Neuronal stem cell (in vitro differentiated cells): Measurements from ENCODE around the gene SERPINC1. TPM values are rescaled to one million over a fixed set of nuclear protein-coding genes. Genes with fewer than 3 reads are reported as not detected.
"Not testable (repeated sequence)": the region's sequence is repeated elsewhere in the genome, so short reads cannot be mapped to it uniquely, and the experiment has no call there.

Experiments used
- DNase-seq: peaks from one replicate; pipeline ENCODE4 v3.0.0-alpha.2; 2013; ENCODE audit warnings: low spot score
- H2AFZ ChIP-seq: one replicate; pipeline ENCODE4 v1.6.1; 2013; ENCODE audit warnings: mild to moderate bottlenecking, low read length, inconsistent platforms
- H2AK5ac ChIP-seq: 2 replicates; pipeline ENCODE4 v1.6.1; 2013; ENCODE audit warnings: low read depth, mild to moderate bottlenecking, inconsistent platforms, low read length, moderate library complexity, mixed read lengths
- H2BK120ac ChIP-seq: 2 replicates; pipeline ENCODE4 v1.6.1; 2013; ENCODE audit warnings: low read depth, mild to moderate bottlenecking, inconsistent platforms, low read length, moderate library complexity, mixed read lengths
- H2BK12ac ChIP-seq: one replicate; pipeline ENCODE4 v1.6.1; 2013; ENCODE audit warnings: low read length, inconsistent platforms
- H2BK15ac ChIP-seq: 2 replicates; pipeline ENCODE4 v1.6.1; 2013; ENCODE audit warnings: mild to moderate bottlenecking, low read length, inconsistent platforms, mixed read lengths
- H2BK5ac ChIP-seq: one replicate; pipeline ENCODE4 v1.6.1; 2013; ENCODE audit warnings: inconsistent platforms, mild to moderate bottlenecking, low read length, moderate library complexity
- H3K14ac ChIP-seq: one replicate; pipeline ENCODE4 v1.6.1; 2013; ENCODE audit warnings: low read length, inconsistent platforms
- H3K18ac ChIP-seq: 2 replicates; pipeline ENCODE4 v1.6.1; 2013; ENCODE audit warnings: low read length, inconsistent platforms
- H3K23ac ChIP-seq: 2 replicates; pipeline ENCODE4 v1.6.1; 2013; ENCODE audit warnings: low read depth, mild to moderate bottlenecking, mixed read lengths, low read length, inconsistent platforms; ENCODE audit not compliant: poor library complexity
- H3K27ac ChIP-seq: replicated peaks from 3 replicates; pipeline ENCODE4 v1.5.1; 2013; ENCODE audit warnings: low read length, inconsistent platforms
- H3K27me3 ChIP-seq, 3 experiments: 2 replicates each; pipeline ENCODE4 v1.6.1; 2013; ENCODE audit warnings: low read length in 3 of 3, mild to moderate bottlenecking in 2 of 3, inconsistent platforms in 1 of 3, low read depth in 1 of 3, mixed read lengths in 1 of 3, moderate library complexity in 1 of 3; ENCODE audit not compliant: control insufficient read depth in 3 of 3, insufficient read depth in 3 of 3
- H3K36me3 ChIP-seq, 2 donors: replicated peaks in 1 of 2; 2 replicates each; pipeline ENCODE4 v1.6.1; 2013; ENCODE audit warnings: low read length in 2 of 2; ENCODE audit not compliant: control insufficient read depth in 2 of 2, insufficient read depth in 2 of 2
- H3K4ac ChIP-seq: 2 replicates; pipeline ENCODE4 v1.6.1; 2013; ENCODE audit warnings: inconsistent platforms, mild to moderate bottlenecking, low read length, moderate library complexity
- H3K4me1 ChIP-seq, 2 donors: 1 replicate in 1 of 2; 2 replicates in 1 of 2; pipeline ENCODE4 v1.6.1; 2013; ENCODE audit warnings: low read length in 2 of 2, low read depth in 1 of 2; ENCODE audit not compliant: control insufficient read depth in 2 of 2, insufficient read depth in 1 of 2
- H3K4me2 ChIP-seq: one replicate; pipeline ENCODE4 v1.6.1; 2013; ENCODE audit warnings: mild to moderate bottlenecking, low read length, inconsistent platforms; ENCODE audit not compliant: insufficient read depth, poor library complexity, severe bottlenecking
- H3K4me3 ChIP-seq, 2 donors: 2 replicates each; pipeline ENCODE4 v1.5.1; 2013; ENCODE audit warnings: low read length in 2 of 2, mild to moderate bottlenecking in 2 of 2, inconsistent platforms in 1 of 2, moderate library complexity in 1 of 2
- H3K79me1 ChIP-seq: one replicate; pipeline ENCODE4 v1.6.1; 2013; ENCODE audit warnings: low read depth, mild to moderate bottlenecking, inconsistent platforms, low read length, moderate library complexity
- H3K9ac ChIP-seq: one replicate; pipeline ENCODE4 v1.6.1; 2013; ENCODE audit warnings: mild to moderate bottlenecking, low read depth, low read length, inconsistent platforms; ENCODE audit not compliant: poor library complexity
- H3K9me3 ChIP-seq, 2 donors: replicated peaks in 1 of 2; 2 replicates each; pipeline versions ENCODE3 to v1.6.1; 2013; ENCODE audit warnings: low read length in 2 of 2, mild to moderate bottlenecking in 2 of 2, inconsistent platforms in 1 of 2, low read depth in 1 of 2, mixed read lengths in 1 of 2, moderate library complexity in 1 of 2; ENCODE audit not compliant: control insufficient read depth in 2 of 2, insufficient read depth in 1 of 2
- H4K8ac ChIP-seq: one replicate; pipeline ENCODE4 v1.6.1; 2013; ENCODE audit warnings: low read depth, mild to moderate bottlenecking, inconsistent platforms, low read length, moderate library complexity
- H4K91ac ChIP-seq: one replicate; pipeline ENCODE4 v1.6.1; 2013; ENCODE audit warnings: low read length, low read depth, mild to moderate bottlenecking, inconsistent platforms; ENCODE audit not compliant: poor library complexity
- WGBS, 2 donors: extraction: QIAGEN DNeasy Blood & Tissue Kit; methylation state at CpG; one replicate each; pipeline ENCODE4 v1.1.7; 2013; ENCODE audit warnings: missing lambda C conversion rate in 2 of 2, mixed read lengths in 1 of 2; ENCODE audit not compliant: insufficient read length in 2 of 2, insufficient replicate concordance in 1 of 2; ENCODE audit errors: extremely low coverage in 2 of 2; 5-methylcytosine and 5-hydroxymethylcytosine counted together
- polyA plus RNA-seq, 2 experiments: library from polyadenylated mRNA; stranded (reverse); fragments of 200-250 nt; gene quantifications; one replicate each; pipeline ENCODE4 v1.2.3, GENCODE V29; 2013

The SERPINC1 gene
- 0.13 TPM for polyA plus RNA-seq (2013, experiment 1 of 2)
- 0.04 TPM for polyA plus RNA-seq (2013, experiment 2 of 2)

DNA sequence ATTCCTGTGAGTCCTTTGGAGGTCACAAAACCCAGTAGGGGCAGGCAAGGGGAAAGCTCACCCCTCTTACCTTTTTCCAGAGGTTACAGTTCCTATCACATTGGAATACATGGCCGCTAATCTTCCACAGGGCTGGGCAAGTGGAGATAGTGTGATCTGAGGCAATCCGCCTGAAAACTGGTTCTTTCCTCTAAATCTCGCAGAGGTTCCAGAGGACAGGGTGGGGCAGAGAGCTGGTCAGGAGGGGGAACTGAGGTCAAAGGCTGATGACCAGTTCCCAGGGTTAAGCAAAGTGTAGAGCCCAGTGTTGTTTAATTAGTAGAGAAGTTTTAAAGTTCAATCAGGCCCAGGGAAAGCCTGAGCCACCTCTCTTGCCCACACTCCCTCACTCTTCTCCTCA is at the start of gene SERPINC1:
Gene SERPINC1, minus strand, starts transcription at position 179 of the 400 bp plus-strand sequence. Its CDS starts 68 bp downstream, at position 111.
- WGBS, 2 donors: no CpG with 5 or more reads among the region's 3 CpGs
- H3K36me3 ChIP-seq: no peaks in the 10 kb centered on the region
- no peak within 1 kb of the TSS for H3K23ac ChIP-seq
- no peak within 1 kb of the TSS for H4K91ac ChIP-seq
- no peak within 1 kb of the TSS for H2BK5ac ChIP-seq
- no peak within 1 kb of the TSS for H2AK5ac ChIP-seq
- H4K8ac ChIP-seq: no peak within 1 kb of the TSS
- DNase-seq: no peak
- H2BK12ac ChIP-seq: no peak within 1 kb of the TSS
- no peak within 1 kb of the TSS for H2BK120ac ChIP-seq
- H3K4ac ChIP-seq: no peak within 1 kb of the TSS
- H3K79me1 ChIP-seq: no peaks in the 10 kb centered on the region
- no peak within 1 kb of the TSS for H3K9ac ChIP-seq
- H3K14ac ChIP-seq: no peak within 1 kb of the TSS
- H2AFZ ChIP-seq: no peak within 1 kb of the TSS
- no peaks in the 10 kb centered on the region for H3K4me1 ChIP-seq
- no peak within 1 kb of the TSS for H3K4me3 ChIP-seq
- H3K4me2 ChIP-seq: no peak within 1 kb of the TSS
- no peak within 1 kb of the TSS for H3K18ac ChIP-seq
- H3K9me3 ChIP-seq: no peaks in the 10 kb centered on the region
- no peak within 1 kb of the TSS for H3K27ac ChIP-seq
- no peak within 1 kb of the TSS for H2BK15ac ChIP-seq
- no peaks in the 10 kb centered on the region for H3K27me3 ChIP-seq

DNA sequence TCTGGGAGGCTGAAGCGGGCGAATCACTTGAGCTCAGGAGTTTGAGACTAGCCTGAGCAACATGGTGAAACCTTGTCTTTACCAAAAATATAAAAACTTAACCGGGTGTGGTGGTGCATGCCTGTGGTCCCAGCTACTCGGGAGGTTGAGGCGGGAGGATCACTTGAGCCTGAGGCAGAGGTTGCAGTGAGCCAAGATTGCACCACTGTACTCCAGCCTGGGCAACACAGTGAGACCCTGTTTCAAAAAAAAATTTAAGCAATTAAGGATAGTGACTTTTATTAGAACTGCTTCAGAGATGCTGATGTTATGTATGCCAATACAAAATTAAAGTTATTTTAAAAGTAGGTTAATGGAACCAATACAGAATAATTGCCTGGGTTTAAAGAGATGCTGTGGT is 48.8 kb upstream of the SERPINC1 start:
- H4K8ac ChIP-seq, H3K27ac ChIP-seq, H3K18ac ChIP-seq, H3K27me3 ChIP-seq, H2BK120ac ChIP-seq, H2BK5ac ChIP-seq, H3K14ac ChIP-seq, H3K9ac ChIP-seq, H3K9me3 ChIP-seq, H4K91ac ChIP-seq, H3K4ac ChIP-seq, H3K79me1 ChIP-seq, H2AK5ac ChIP-seq, H3K4me1 ChIP-seq, H2BK12ac ChIP-seq, H3K4me3 ChIP-seq, H2AFZ ChIP-seq, H3K23ac ChIP-seq, H2BK15ac ChIP-seq, DNase-seq, H3K4me2 ChIP-seq: not testable (repeated sequence)
- WGBS, 2 donors: no CpG with 5 or more reads among the region's 5 CpGs
- peaks cover 20 to 98% of the 10 kb centered on the region in 2 donors for H3K36me3 ChIP-seq

DNA sequence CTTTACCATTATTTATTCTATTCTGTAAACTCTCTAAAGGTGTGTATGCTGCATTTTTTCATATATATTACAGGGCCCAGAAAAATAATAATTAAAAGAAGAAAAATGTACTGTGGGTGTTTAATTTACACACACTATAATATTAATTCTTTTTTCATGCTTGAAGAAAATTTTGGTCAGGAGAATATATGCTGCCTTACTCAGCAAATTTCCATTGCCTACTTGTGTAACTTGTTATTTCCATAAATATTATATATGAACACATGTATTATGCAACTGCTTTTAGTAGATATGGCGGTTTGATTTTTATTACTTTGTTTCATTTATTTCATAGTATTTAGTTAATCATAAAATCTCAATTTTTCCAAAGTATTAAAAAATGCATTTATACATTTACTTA is 46.4 kb upstream of the SERPINC1 start:
- Histone ChIP-seq H3K18ac (no peak overlapping the region), H2BK5ac (no peak overlapping the region), H3K23ac (no peak overlapping the region), H2BK12ac (no peak overlapping the region), H2AK5ac (no peak overlapping the region), H2BK120ac (no peak overlapping the region), H3K9ac (no peak overlapping the region), H2AFZ (no peak overlapping the region), H3K4me1 (no peaks in the 10 kb centered on the region), H4K91ac (no peak overlapping the region), H3K36me3 (peaks cover 22 to 98% of the 10 kb centered on the region in 2 donors), H3K79me1 (no peaks in the 10 kb centered on the region), H3K4me2 (no peak overlapping the region), H3K4me3 (no peak overlapping the region), H2BK15ac (no peak overlapping the region), H3K27me3 (no peaks in the 10 kb centered on the region), H3K27ac (no peak overlapping the region), H3K9me3 (no peaks in the 10 kb centered on the region), H4K8ac (no peak overlapping the region), H3K14ac (no peak overlapping the region), H3K4ac (no peak overlapping the region)
- no peak for DNase-seq
- WGBS, 2 donors: no CpG with 5 or more reads among the region's 1 CpG

DNA sequence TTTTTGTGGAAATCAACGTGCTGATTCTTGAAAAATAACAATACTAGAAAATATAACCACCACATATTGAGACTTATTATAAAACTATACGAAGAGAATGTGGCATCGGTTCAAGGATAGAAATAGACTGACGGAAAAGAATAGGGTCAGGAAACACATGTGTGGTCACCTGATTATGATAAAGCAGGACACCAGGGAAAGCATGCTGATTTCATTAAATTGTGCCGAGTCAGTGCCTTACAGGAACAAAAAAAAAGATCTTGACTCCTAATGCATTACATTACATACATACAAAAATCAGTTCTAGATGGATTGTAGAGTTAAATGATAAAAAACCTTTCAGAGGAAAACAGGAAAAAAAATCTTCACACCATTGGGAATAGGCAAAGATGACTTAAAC is 43.5 kb upstream of the SERPINC1 start:
- H3K36me3 ChIP-seq: peaks cover 17 to 95% of the 10 kb centered on the region in 2 donors
- no CpG with 5 or more reads among the region's 5 CpGs for WGBS, 2 donors

More for the DNA sequence above, 43.5 kb upstream of the SERPINC1 start:
- no peak overlapping the region for H2BK120ac ChIP-seq
- H3K79me1 ChIP-seq: no peaks in the 10 kb centered on the region
- no peak overlapping the region for H3K4ac ChIP-seq
- no peak overlapping the region for H4K91ac ChIP-seq
- H3K9me3 ChIP-seq: no peaks in the 10 kb centered on the region
- no peak overlapping the region for H3K4me3 ChIP-seq
- H2AK5ac ChIP-seq: no peak overlapping the region
- H3K27ac ChIP-seq: no peak overlapping the region
- no peaks in the 10 kb centered on the region for H3K27me3 ChIP-seq
- no peak overlapping the region for H2BK12ac ChIP-seq
- H2BK15ac ChIP-seq: no peak overlapping the region
- H4K8ac ChIP-seq: no peak overlapping the region
- no peak overlapping the region for H2BK5ac ChIP-seq
- H3K9ac ChIP-seq: no peak overlapping the region
- H3K18ac ChIP-seq: no peak overlapping the region
- DNase-seq: no peak
- no peak overlapping the region for H3K14ac ChIP-seq
- no peak overlapping the region for H3K23ac ChIP-seq
- no peak overlapping the region for H2AFZ ChIP-seq
- H3K4me1 ChIP-seq: no peaks in the 10 kb centered on the region
- no peak overlapping the region for H3K4me2 ChIP-seq
